Measurements from ENCODE around the gene THAP2.
A peak's percentile ranks its signal among the peaks of the same experiment; 100 is the strongest.
"Not testable (repeated sequence)": the region's sequence is repeated elsewhere in the genome, so short reads cannot be mapped to it uniquely, and the experiment has no call there.

The THAP2 gene

DNA sequence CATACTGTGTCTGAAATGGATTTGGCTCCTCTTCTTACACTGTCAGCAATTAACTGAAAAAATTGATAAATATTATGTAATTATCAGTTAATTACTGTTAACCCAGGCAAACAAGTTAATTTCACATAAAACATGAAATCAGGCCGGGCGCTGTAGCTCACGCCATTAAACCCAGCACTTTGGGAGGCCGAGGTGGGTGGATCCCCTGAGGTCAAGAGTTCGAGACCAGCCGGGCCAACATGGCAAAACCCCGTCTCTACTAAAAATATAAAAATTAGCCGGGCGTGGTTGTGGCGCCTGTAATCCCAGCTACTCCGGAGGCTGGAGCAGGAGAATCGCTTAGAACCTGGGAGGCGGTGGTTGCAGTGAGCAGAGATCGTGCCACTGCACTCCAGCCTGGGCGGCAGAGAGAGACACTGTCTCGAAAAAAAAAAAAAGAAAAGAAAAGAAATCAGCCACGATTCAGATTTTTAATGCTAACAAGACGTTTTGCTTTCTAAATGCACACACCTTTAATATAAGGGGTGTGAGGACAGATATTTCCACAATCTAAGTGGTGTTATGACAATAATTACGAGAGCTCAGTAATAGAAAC is 21.3 kb downstream of the THAP2 start:
- Mint-ChIP-seq H3K4me1 (peaks cover 39% of the 10 kb centered on the region), H3K4me3 (peak overlapping the region; percentile 94), H3K36me3 (no peaks in the 10 kb centered on the region), H3K9me3 (no peaks in the 10 kb centered on the region), H3K27me3 (no peaks in the 10 kb centered on the region), H3K27ac (peak overlapping the region; percentile 53)

DNA sequence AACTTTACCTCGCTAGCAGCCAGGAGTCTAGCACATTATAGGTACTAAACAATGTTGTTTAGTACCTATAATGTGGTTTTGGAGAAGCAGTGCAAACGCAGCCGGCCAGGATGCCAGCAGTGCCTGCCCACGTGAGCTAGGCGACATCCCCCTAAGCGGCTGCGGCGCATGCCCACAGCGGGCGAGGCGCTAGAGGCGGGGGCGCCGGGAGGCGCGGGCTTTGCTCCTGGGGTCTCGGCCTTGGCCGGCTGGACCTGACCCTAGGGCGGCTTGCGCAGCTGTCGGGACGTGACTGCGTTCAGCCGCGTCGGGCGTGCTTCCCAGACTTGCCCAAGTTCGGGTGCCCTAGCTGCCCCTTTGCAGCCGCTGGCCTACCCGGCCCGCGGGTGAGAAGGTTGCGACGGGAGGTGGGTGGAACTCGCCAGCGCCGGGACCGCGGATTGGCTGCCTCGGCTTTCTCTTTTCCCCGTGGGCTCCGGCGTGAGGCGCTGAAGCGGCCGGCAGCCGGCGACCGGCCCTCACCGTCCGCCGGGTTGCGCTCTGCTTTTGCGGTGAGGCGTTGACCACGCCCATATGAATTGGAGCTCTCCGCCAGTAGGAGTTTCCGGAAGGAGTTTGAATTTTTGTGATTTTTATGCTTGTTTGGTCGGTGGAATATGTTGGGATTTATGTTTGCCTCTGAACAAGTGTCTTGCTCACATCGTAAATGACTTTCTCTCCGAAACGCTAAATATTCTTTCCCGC is 22.0 kb downstream of the THAP2 start, which contains the start of gene TMEM19:
Gene TMEM19 (plus strand): TSS at position 169 of the 744 bp plus-strand sequence. CDS start 599 bp downstream, outside the sequence.
- H3K27me3 Mint-ChIP-seq = no peaks in the 10 kb centered on the region
- peak within 1 kb of the TSS; percentile 94 for H3K4me3 Mint-ChIP-seq
- H3K4me1 Mint-ChIP-seq = peaks cover 45% of the 10 kb centered on the region
- no peaks in the 10 kb centered on the region for H3K36me3 Mint-ChIP-seq
- H3K27ac Mint-ChIP-seq = peak within 1 kb of the TSS; percentile 53
- H3K9me3 Mint-ChIP-seq = no peaks in the 10 kb centered on the region

DNA sequence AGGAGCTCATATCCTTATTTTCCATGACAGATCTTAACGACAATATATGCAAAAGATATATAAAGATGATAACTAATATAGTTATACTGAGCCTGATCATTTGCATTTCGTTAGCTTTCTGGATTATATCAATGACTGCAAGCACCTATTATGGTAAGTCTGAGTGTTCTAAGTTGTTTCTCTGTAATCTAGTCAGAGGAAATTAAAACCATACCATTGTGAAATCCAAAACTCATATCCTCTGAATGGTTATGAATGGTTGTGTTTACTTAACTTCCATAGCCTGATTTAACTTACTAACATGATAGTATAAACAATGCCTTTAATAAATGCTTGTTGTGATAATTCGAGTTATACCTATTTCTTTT is 22.5 kb downstream of the THAP2 start:
- Mint-ChIP-seq H3K27me3 (no peaks in the 10 kb centered on the region), H3K36me3 (no peaks in the 10 kb centered on the region), H3K9me3 (no peaks in the 10 kb centered on the region), H3K4me3 (peak overlapping the region; percentile 94), H3K27ac (peak overlapping the region; percentile 53), H3K4me1 (peaks cover 45% of the 10 kb centered on the region)

DNA sequence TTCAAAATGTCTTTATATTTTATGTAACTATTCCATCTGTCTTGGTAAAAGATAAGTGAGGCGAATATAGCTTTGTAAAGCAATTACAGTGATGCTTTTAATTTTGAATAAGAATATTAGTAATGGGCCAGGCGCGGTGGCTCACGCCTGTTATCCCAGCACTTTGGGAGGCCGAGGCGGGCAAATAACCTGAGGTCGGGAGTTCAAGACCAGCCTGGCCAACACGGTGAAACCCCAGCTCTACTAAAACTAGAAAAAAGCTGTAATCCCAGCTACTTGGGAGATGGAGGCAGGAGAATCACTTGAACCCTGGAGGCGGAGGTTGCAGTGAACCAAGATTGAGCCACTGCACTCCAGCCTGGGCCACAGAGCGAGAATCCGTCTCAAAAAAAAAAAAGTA is 23.1 kb downstream of the THAP2 start:
- H3K4me1 Mint-ChIP-seq = peaks cover 48% of the 10 kb centered on the region
- H3K27me3 Mint-ChIP-seq, H3K36me3 Mint-ChIP-seq, H3K9me3 Mint-ChIP-seq, H3K27ac Mint-ChIP-seq: not testable (repeated sequence)
- H3K4me3 Mint-ChIP-seq = peak overlapping the region; percentile 44

DNA sequence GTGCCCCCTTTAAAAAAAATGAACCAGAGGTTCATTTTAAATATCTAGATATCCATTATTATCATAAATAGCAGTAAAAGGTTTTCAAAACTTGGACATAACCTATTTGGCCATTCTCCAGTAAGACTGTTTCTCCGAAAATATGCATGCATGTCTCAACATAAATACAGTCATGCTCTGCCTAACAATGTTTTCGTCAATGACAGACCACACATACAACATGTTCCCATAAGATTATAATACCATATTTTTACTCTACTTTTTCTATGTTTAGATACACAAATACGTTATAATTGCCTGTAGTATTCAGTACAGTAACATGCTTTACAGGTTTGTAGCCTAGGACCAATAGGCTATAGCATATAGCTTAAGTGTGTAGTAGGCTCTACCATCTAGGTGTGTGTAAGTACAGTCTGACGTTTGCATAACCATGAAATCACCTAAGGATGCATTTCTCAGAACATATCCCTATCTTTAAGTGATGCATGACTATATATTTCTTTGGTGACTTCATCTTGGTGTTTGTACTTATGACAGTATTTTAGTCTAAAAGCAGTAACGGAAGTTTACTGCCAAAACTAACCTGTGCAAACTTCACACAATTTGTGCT is 25.0 kb downstream of the THAP2 start:
- Mint-ChIP-seq H3K27me3 (no peaks in the 10 kb centered on the region), H3K4me3 (no peak overlapping the region), H3K4me1 (peaks cover 48% of the 10 kb centered on the region), H3K36me3 (peaks cover 1% of the 10 kb centered on the region), H3K27ac (no peak overlapping the region), H3K9me3 (no peaks in the 10 kb centered on the region)

DNA sequence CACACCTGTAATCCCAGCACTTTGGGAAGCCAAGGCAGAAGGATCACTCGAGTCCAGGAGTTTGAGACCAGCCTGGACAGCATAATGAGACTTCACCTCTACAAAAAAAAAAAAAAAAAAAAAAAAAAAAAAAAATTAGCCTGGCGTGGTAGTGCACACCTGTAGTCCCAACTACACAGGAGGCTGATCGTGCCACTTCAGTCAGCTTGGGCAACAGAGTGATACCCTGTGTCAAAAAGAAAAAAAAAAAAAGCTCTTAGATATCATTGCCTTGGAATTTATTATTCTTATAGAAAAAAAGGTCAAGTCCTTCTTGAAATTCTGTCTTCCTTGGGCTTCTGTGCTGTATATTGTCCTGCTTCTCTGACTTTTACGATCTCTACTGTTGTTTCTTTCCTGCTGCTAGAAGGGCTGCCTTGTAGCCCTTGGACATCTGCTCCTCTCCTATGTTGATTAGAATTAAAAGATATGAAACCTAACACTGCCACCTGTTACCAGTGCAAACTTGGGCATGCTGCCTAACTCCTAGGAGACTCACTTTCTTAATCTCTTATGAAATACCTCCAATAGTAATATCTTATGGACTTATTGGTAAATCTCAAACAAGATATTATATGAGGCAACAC is 27.5 kb downstream of the THAP2 start:
- H3K9me3 Mint-ChIP-seq = no peaks in the 10 kb centered on the region
- no peak overlapping the region for H3K27ac Mint-ChIP-seq
- H3K36me3 Mint-ChIP-seq = peaks cover 1% of the 10 kb centered on the region
- no peak overlapping the region for H3K4me3 Mint-ChIP-seq
- peaks cover 43% of the 10 kb centered on the region for H3K4me1 Mint-ChIP-seq
- H3K27me3 Mint-ChIP-seq = no peaks in the 10 kb centered on the region

DNA sequence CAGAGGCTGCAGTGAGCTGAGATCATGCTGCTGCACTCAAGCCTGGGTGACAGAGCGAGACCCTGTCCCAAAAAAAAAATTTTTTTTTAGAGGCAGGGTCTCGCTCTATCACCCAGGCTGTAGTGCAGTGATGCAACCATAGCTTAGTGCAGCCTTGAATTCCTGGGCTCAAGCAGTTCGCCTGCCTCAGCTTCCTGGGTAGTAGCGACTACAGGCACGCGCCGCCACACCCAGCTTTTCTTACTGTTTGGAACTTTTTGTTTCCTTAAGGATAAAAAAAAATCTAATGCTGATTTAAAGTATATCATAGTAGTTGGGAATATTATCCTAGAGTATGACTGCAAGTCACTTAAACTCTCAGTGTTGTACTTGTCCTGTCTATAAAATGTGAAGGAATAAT is 29.0 kb downstream of the THAP2 start:
- Mint-ChIP-seq H3K4me1 (peaks cover 33% of the 10 kb centered on the region), H3K27me3 (no peaks in the 10 kb centered on the region), H3K27ac (no peak overlapping the region), H3K4me3 (no peak overlapping the region), H3K9me3 (no peaks in the 10 kb centered on the region), H3K36me3 (peaks cover 1% of the 10 kb centered on the region)

DNA sequence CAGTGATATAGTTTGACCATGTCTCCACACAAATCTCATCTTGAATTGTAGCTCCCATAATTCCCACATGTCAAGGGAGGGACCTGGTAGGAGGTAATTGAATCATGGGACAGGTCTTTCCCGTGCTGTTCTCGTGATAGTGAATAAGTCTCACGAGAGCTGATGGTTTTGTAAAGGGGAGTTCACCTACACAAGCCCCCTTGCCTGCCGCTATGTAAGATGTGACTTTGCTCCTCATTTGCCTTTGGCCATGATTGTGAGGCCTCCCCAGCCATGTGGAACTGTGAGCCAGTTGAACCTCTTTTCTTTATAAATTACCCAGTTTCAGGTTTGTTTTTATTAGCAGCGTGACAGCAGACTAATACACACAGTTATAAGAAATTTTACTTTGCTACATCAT is 29.6 kb downstream of the THAP2 start:
- H3K36me3 Mint-ChIP-seq, H3K4me3 Mint-ChIP-seq, H3K27me3 Mint-ChIP-seq, H3K9me3 Mint-ChIP-seq, H3K27ac Mint-ChIP-seq: not testable (repeated sequence)
- peaks cover 27% of the 10 kb centered on the region for H3K4me1 Mint-ChIP-seq

DNA sequence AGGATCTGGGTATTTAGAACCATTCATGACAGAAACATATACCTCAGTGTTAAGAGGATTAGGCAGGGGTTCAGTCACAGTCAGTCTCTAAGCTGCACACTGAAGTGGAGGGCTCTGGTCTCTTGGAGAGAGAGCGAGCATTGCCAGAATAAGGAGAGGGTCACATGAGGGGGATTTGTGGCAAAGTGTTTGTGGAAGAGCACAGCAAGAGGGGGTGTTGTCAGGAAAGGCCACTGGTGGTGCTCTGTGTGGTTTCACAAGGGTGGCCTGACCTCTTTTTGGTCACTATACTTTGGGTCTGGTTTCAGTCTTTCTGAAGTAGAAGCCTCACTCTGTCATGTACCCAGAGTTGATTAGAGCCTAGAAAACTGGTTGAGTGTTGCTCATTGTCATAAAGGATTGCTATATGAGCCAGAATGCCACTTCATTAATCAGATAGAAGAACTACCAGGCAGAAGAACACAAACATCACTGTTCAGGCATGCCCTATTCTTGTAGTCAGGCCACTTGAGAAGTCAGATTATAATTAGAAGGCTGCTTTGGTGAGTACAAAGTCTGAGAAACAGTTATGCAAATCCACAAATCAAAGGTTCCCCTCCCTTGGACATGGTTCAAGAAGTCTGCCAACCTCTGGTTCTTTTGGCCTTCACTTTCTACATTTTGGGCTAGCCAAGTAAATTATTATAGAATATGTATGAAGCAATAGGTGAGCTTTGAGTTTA is 30.2 kb downstream of the THAP2 start:
- no peaks in the 10 kb centered on the region for H3K27me3 Mint-ChIP-seq
- H3K9me3 Mint-ChIP-seq = no peaks in the 10 kb centered on the region
- peaks cover 1% of the 10 kb centered on the region for H3K36me3 Mint-ChIP-seq
- peaks cover 21% of the 10 kb centered on the region for H3K4me1 Mint-ChIP-seq
- H3K27ac Mint-ChIP-seq = no peak overlapping the region
- no peak overlapping the region for H3K4me3 Mint-ChIP-seq

DNA sequence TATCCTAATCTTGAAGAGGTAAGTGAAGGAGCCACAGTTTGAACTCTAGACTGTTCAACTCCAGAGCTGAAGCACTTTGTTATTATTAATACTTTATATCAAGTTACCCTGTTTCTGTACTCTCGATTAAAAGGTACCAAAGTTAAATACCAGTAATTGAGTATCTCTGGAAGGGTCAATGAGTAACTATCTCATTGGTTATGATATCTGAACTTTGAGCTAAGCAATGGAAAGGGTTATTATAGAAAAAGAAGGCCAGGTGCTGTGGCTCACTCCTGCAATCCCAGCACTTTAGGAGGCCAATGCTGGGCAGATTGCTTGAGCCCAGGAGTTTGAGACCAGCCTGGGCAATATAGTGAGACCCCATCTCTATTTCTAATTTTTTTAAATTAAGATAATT is 31.7 kb downstream of the THAP2 start:
- no peaks in the 10 kb centered on the region for H3K9me3 Mint-ChIP-seq
- H3K27me3 Mint-ChIP-seq = no peaks in the 10 kb centered on the region
- no peak overlapping the region for H3K4me3 Mint-ChIP-seq
- peaks cover 12% of the 10 kb centered on the region for H3K4me1 Mint-ChIP-seq
- no peak overlapping the region for H3K27ac Mint-ChIP-seq
- peaks cover 5% of the 10 kb centered on the region for H3K36me3 Mint-ChIP-seq

DNA sequence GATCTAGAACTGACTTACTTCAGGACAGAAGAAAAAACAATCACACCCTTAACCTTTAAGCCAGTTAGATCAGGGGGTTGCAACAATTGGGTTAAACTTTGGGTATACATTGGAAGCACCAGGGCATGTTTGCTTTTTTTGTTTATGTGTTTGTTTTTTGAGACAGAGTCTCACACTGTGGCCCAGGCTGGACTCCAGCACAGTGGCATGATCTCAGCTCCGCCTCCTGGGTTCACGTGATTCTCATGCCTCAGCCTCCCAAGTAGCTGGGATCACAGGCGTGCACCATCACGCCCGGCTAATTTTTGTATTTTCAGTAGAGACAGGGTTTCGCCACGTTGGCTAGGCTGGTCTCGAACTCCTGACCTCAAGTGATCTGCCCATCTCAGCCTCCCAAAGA is 38.1 kb downstream of the THAP2 start:
- H3K27me3 Mint-ChIP-seq, H3K4me1 Mint-ChIP-seq, H3K36me3 Mint-ChIP-seq, H3K9me3 Mint-ChIP-seq, H3K27ac Mint-ChIP-seq, H3K4me3 Mint-ChIP-seq: not testable (repeated sequence)

DNA sequence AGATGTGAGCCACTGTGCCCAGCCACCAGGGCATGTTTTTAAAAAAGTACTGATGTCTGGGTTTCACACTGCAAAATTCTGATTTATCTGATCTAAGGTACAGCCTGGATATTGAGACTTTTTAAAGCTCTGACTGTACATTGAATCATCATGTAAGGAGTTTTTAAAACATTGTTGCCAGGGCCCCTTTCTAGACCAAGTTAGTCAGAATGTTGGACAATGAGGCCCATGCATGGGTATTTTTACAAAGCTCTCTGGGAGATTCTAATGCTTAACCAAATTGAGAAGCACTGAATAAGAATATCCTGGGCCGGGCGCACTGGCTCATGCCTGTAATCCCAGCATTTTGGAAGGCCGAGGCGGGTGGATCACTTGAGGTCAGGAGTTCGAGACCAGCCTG is 38.5 kb downstream of the THAP2 start:
- H3K4me3 Mint-ChIP-seq = no peak overlapping the region
- H3K9me3 Mint-ChIP-seq = no peaks in the 10 kb centered on the region
- peaks cover 4% of the 10 kb centered on the region for H3K36me3 Mint-ChIP-seq
- H3K27me3 Mint-ChIP-seq = no peaks in the 10 kb centered on the region
- no peak overlapping the region for H3K27ac Mint-ChIP-seq
- H3K4me1 Mint-ChIP-seq = peaks cover 5% of the 10 kb centered on the region

DNA sequence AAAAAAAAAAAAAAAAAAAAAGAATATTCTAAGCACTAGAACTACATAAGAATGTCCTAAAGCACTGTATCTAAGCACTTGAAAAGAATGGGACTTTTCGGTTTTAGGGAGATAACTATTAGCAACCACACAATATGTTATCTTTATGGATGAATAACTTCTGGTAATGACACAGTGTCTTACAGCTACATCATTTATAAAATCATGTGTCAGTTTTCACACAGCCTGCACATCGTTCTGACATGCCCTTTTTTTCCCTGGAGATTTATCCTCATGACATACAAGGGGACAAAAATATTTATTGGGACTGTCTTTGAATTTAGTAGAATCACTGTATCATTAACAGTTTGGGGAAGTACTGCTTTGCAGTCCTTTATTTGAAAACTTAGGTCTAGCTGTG is 39.1 kb downstream of the THAP2 start:
- peaks cover 4% of the 10 kb centered on the region for H3K36me3 Mint-ChIP-seq
- H3K4me3 Mint-ChIP-seq = no peak overlapping the region
- H3K4me1 Mint-ChIP-seq = peaks cover 11% of the 10 kb centered on the region
- no peaks in the 10 kb centered on the region for H3K9me3 Mint-ChIP-seq
- no peaks in the 10 kb centered on the region for H3K27me3 Mint-ChIP-seq
- no peak overlapping the region for H3K27ac Mint-ChIP-seq

DNA sequence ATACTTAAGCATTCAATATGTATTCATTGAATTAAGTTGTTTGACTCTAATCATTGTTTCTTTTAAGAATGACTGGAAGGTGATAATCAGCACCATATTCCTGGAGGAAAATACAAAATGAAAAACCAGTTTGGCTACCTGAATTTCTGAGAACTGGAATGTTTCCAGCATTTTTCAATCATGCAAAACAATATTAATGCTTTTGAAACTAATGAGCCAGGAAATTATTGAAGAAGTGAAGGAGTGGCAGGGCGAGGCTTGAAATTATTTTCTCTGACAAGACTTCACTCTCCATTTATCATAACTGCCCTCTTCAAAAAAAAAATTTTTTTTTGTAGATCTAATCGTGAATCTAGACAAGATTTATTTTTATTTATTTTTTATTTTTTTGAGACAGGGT is 40.8 kb downstream of the THAP2 start:
- H3K36me3 Mint-ChIP-seq = peaks cover 2% of the 10 kb centered on the region
- H3K4me3 Mint-ChIP-seq = no peak overlapping the region
- peaks cover 5% of the 10 kb centered on the region for H3K9me3 Mint-ChIP-seq
- H3K4me1 Mint-ChIP-seq = peaks cover 15% of the 10 kb centered on the region
- H3K27me3 Mint-ChIP-seq = no peaks in the 10 kb centered on the region
- H3K27ac Mint-ChIP-seq = no peak overlapping the region

DNA sequence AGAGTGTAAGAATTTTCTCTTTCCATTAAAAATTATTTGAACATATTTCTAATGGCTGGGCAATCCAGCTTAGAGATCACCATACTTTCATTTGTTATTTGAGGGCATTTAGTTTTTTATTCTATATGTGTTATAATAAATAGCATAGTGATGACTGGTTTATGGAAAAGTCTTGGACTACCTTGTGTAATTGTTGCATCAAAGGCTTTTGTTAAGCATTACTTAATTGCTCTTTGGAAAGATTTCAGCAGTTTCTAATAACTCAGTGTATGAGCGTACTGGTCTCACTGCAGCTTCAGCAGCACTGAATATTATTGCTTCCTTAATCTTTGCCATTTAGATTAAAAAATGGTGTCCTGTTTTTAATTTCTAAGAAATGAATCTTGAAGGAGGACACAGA is 44.6 kb downstream of the THAP2 start:
- peaks cover 29% of the 10 kb centered on the region for H3K9me3 Mint-ChIP-seq
- H3K36me3 Mint-ChIP-seq = peaks cover 11% of the 10 kb centered on the region
- H3K4me1 Mint-ChIP-seq = peaks cover 15% of the 10 kb centered on the region
- H3K4me3 Mint-ChIP-seq = no peak overlapping the region
- H3K27me3 Mint-ChIP-seq = peaks cover 2% of the 10 kb centered on the region
- H3K27ac Mint-ChIP-seq = no peak overlapping the region

All from activated naive CD4-positive, alpha-beta T cell treated with anti-CD3 and anti-CD28 coated beads, Interleukin-2, amount 50 U/mL, for 24 hours (primary cell).